Fibroblast of peridontal ligament (primary cell): ENCODE data around the gene ZDHHC22.
"Not testable (repeated sequence)": the region's sequence is repeated elsewhere in the genome, so short reads cannot be mapped to it uniquely, and the experiment has no call there.

ENCODE experiments used
- DNase-seq: peaks from one replicate; pipeline ENCODE4 v3.0.0-alpha.2; 2010; ENCODE audit errors: extremely low read depth

Gene ZDHHC22, protein sequence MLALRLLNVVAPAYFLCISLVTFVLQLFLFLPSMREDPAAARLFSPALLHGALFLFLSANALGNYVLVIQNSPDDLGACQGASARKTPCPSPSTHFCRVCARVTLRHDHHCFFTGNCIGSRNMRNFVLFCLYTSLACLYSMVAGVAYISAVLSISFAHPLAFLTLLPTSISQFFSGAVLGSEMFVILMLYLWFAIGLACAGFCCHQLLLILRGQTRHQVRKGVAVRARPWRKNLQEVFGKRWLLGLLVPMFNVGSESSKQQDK

GRCh38 chr14:77141214-77142004 lies at the start of gene ZDHHC22:
Gene ZDHHC22 (minus strand): TSS chr14:77141791. CDS start chr14:77139738, 2,053 bp downstream.
- DNase-seq: no peak

GRCh38 chr14:77190977-77191376 lies 49.4 kb upstream of the ZDHHC22 start:
- DNase-seq: no peak

DNA sequence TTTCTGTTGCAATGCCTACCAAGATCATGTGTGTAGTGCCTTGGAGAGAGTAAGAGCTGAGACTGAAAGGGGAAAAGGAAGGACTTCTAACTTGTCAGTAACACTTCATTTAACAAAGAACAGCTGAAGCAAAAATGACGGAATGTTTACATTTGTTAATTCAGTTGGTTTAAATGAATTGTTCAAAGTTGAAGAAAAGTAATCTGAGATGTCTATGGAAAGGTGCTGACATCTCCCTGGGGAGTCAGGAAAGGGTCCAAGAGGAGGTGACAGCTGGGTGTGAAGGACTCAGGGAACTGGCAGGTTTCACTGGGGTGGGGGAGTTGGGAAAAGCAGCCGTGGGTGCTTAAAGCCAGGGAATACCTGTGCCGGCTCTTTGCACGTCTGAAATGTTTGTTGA lies 47.9 kb upstream of the ZDHHC22 start:
- DNase-seq: no peak

GRCh38 chr14:77187649-77188012 lies 46.0 kb upstream of the ZDHHC22 start:
- no peak for DNase-seq

GRCh38 chr14:77186911-77187648 lies 45.5 kb upstream of the ZDHHC22 start:
- no peak for DNase-seq

DNA sequence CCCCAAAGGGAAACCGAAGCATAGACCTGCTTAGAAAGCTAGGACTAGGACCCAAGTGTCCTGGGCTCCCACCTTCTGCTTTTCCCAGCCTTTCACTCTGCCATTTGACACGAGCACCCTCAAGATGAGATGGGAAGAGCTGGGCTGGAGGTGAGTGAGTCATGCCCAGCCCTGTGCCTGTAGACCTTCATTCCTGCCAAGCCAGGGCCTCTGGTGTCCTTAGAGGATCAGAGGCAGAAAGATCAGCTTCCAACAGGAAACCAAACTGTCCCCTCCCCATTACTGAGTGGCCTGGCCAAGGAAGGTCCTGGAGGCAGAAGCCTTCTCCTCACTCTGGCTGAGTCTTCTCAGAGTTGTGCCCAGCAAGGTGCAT lies 43.5 kb upstream of the ZDHHC22 start:
- no peak for DNase-seq

GRCh38 chr14:77184396-77185092 lies 43.0 kb upstream of the ZDHHC22 start:
- no peak for DNase-seq

GRCh38 chr14:77183896-77184295 lies 42.3 kb upstream of the ZDHHC22 start:
- no peak for DNase-seq

- DNase-seq: no peak
Observed at GRCh38 chr14:77181603-77182437, 40.2 kb upstream of the ZDHHC22 start, which contains the start of gene TMEM63C. Gene TMEM63C (plus strand): TSS chr14:77181798. CDS start chr14:77218814, 37,016 bp downstream.

DNA sequence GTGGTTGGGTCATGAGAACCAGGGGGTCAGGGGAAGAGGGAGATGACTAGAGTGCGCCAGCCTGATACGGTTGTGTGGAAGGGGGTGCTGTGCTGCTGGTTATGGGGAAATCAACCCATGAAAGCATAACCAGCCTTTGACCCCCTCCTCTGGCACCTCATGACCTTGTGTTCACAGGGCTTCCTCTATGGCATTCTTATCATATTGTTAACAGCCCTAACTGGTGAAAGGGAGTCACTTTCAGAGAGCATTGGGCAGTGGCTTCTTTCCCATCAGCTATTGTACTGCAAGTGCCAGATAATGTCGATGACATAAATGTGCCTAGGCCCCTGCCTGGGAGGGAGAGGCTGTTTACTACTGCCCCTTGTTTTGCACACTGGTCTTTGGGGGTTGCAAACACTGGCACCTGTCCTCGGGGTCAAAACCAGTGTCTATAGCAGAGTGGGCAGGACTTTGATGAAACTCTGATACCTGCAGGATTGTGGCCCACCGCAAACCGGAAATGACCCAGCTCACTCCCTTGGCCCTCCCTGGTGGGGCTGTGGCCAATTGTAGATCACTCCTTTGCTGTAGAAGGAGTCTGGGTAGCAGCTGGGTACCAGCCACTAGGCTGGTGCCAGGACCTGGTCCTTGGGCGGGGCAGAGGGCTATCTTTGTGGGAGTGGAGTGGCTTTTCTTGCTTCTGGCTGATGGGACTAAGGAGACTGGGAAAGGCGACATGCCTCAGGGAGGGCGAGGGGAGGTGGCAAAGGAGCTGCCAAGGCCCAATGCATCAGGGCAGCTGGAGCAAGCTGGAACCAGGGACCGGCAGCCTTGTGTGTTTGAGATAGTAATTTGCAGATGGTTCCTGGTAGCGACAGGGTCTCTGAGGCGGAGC lies 39.4 kb upstream of the ZDHHC22 start:
- DNase-seq: no peak

DNA sequence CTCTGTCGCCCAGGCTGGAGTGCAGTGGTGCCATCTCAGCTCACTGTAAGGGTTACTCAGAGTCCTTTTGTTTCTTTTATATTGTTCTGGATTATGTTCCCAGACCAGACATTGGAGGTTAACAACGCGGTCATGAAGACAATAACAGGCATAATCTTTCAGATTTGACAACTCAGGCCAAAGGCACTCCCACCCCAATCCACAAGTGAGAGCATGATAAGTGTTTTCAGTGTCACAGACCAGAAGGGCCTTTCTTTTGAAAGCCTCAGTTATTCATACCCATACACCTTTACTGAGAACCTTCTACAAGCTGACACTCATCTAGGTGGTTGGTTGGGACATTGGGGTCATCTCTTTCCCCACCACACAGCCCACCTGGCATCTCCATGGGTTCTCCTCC lies 37.1 kb upstream of the ZDHHC22 start:
- no peak for DNase-seq

- DNase-seq: no peak
Observed at GRCh38 chr14:77177702-77178101, 36.1 kb upstream of the ZDHHC22 start.

DNA sequence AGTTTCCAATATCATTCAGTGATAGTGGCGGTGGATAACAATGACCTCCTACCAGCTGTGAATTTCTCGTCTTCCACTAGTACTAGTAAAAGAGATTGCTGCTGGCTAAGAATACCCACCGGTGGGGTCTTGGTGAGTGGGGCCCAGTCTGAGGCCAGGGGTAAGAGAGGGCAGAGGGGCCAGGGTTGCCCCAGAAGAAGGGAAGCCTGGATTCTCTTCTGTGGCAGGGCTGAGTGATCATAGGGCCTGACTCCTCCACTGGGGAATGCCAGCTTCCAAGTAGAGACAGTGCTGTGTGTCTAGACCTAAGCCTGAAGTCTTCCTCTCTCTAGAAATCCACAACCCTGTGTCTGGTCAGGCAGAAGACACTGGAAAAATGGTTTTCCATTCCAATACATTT lies 34.3 kb upstream of the ZDHHC22 start:
- no peak for DNase-seq

GRCh38 chr14:77173911-77174617 lies 32.5 kb upstream of the ZDHHC22 start:
- DNase-seq: not testable (repeated sequence)

DNA sequence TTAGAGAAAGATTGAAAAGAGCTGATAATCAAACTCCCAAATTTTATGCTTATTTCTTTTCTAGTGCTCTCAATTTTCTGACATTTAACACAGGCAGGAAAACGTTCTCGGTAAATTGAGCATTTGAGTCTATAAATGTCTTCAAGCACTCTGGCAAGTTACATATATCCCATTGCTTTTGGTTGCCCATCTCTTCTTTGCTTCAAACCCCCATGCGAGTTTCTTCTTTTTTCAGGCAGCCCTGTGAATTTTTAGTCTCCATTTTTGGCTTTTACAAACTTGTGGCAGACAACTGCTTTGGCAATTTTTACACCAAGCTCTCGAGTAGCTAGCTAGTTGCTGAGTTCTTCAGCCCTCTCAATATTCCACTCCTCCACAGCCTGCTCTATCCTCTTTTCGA lies 31.3 kb upstream of the ZDHHC22 start:
- DNase-seq: no peak

- no peak for DNase-seq
Observed at GRCh38 chr14:77170045-77170444, 28.5 kb upstream of the ZDHHC22 start.

DNA sequence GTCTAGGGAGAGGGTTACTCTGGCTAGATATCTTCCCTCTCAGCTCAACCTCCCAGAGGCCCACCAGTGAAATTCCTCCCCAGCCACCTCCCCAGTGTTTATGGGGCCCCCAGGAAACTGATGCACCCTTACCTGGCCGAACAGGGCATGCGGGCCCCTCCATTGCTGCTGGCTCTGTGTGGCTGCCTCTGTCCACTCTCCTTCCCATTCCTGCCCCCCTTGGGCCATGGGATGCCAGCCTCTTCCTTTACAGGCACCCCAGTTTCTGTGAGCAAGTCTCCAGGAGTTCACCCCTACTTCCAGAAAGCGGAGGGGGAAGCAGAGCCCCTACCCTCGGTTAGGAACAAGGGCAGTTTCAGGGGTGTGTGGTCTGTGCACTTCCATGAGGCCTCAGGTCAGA lies 19.4 kb upstream of the ZDHHC22 start:
- no peak for DNase-seq

DNA sequence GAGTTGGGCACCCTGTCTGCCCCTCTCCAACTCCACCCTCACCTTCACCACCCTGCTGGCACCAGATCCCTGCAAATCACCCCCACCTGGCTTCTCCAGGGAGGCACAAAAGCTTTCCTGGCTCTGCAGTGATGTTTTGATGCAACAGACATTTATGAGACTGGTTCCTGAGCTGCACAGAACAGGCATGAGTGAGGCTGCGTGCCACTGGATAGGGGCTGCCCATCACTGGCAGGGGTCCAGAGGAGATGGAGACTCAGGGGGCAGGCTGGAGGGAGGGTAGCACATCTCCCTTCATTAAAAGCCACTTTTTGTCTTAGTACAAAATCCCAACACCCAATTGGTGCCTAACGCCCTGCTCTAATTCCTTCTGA lies 17.3 kb upstream of the ZDHHC22 start:
- DNase-seq: no peak

GRCh38 chr14:77158175-77158881 lies 16.7 kb upstream of the ZDHHC22 start:
- peak; percentile 60 for DNase-seq
